ENCODE measurements around the gene CLDND1. TPM values are rescaled to one million over a fixed set of nuclear protein-coding genes. Genes with fewer than 3 reads are reported as not detected.

Gene CLDND1
- total RNA-seq, 4 donors from 2014 or later = 105 to 202 (median 162) TPM

DNA sequence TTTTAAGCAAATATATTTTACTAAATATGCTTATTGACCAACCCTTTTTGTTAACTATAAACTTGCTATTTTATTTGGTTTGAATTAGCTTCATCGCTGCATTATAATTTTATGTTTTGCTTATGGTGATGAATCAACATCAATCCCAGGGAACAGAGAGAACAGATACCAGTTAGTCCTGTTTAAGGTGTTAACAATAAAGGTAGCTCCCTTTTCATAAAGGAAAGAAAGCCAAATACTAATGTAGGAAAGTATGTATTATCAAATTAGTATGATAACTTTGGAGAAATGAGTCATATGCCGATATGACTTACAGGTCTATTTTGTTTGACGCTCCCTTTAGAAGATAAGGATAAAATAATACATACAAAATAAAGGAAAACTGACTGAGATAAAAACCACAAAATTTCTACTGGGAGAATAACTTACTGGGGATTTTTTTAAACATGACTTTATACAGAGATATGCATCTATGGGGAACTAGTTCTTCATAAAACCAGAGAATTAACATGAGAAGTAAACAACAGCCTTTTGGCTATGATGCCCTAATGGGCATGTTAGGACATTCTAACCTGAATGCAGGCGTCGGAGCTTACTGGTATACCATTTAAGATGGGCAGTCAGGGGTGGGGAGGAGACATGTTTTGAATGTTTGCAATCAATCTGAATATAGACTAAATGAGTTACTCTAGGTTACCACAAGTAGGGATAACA is 20.7 kb downstream of the CLDND1 start:
- WGBS, 2 donors (ENCODE audit: low coverage in 1 of 2) = 92% methylated on average over 5 of the region's 5 CpGs
- Histone ChIP-seq H3K27ac (no peak overlapping the region), H3K4me3 (no peak overlapping the region), H3K36me3 (no peaks in the 10 kb centered on the region), H3K27me3 (no peaks in the 10 kb centered on the region), H3K9me3 (no peaks in the 10 kb centered on the region), H3K4me1 (no peaks in the 10 kb centered on the region)
- in situ Hi-C loops (cut with MboI; ENCODE audit: low pct_ligation_motif_present in 1 of 4, low pct_unique_long_range_greater_than_20kb in 1 of 4, low sequenced_read_pairs in 3 of 4) (no loop called here), intact Hi-C loops (cut with DNase I; ENCODE audit: low total_unique reads) (no loop called here)
- no peak for DNase-seq
- TF ChIP-seq EP300 (IDR thresholded peaks at IDR 0.05; ENCODE audit: low read depth) (no peak), POLR2A (IDR thresholded peaks at IDR 0.05) (no peak), POLR2AphosphoS5 (IDR thresholded peaks at IDR 0.05) (no peak)
- TF ChIP-seq, protein P1, sequence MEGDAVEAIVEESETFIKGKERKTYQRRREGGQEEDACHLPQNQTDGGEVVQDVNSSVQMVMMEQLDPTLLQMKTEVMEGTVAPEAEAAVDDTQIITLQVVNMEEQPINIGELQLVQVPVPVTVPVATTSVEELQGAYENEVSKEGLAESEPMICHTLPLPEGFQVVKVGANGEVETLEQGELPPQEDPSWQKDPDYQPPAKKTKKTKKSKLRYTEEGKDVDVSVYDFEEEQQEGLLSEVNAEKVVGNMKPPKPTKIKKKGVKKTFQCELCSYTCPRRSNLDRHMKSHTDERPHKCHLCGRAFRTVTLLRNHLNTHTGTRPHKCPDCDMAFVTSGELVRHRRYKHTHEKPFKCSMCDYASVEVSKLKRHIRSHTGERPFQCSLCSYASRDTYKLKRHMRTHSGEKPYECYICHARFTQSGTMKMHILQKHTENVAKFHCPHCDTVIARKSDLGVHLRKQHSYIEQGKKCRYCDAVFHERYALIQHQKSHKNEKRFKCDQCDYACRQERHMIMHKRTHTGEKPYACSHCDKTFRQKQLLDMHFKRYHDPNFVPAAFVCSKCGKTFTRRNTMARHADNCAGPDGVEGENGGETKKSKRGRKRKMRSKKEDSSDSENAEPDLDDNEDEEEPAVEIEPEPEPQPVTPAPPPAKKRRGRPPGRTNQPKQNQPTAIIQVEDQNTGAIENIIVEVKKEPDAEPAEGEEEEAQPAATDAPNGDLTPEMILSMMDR (IDR thresholded peaks at IDR 0.05) = no peak

DNA sequence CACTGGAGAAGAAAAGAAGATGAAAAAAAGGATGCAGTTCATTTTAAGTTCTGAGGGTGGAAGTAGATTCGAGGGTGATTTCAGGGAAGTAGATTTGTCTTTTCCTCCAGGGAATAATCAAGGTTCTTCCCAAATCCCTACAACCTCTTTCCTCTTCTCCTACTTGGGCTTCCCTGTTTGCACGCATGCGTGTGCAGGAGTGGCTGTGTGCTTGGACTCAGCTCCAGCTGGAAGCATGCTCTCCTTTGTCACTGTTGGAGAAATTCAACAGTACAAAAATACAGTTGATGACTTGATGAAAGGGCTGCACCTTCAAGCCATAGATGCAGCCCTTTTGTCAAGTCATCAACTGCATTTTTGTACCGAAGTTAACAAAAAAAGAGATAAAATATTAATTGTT is 21.4 kb downstream of the CLDND1 start:
- in situ Hi-C loops (cut with MboI; ENCODE audit: low pct_ligation_motif_present in 1 of 4, low pct_unique_long_range_greater_than_20kb in 1 of 4, low sequenced_read_pairs in 3 of 4) = no loop called here
- no peak for DNase-seq
- H3K27ac ChIP-seq = no peak overlapping the region
- TF ChIP-seq POLR2AphosphoS5 (IDR thresholded peaks at IDR 0.05) = no peak
- TF ChIP-seq, protein P1 (IDR thresholded peaks at IDR 0.05) = no peak
- no peak for TF ChIP-seq EP300 (IDR thresholded peaks at IDR 0.05; ENCODE audit: low read depth)
- TF ChIP-seq POLR2A (IDR thresholded peaks at IDR 0.05) = no peak
- WGBS, 2 donors (ENCODE audit: low coverage in 1 of 2) = 83 to 91% methylated on average over 4 of the region's 4 CpGs
- intact Hi-C loops (cut with DNase I; ENCODE audit: low total_unique reads) = no loop called here
- no peak overlapping the region for H3K4me3 ChIP-seq
- no peaks in the 10 kb centered on the region for H3K9me3 ChIP-seq
- no peaks in the 10 kb centered on the region for H3K36me3 ChIP-seq
- H3K27me3 ChIP-seq = no peaks in the 10 kb centered on the region
- no peaks in the 10 kb centered on the region for H3K4me1 ChIP-seq

DNA sequence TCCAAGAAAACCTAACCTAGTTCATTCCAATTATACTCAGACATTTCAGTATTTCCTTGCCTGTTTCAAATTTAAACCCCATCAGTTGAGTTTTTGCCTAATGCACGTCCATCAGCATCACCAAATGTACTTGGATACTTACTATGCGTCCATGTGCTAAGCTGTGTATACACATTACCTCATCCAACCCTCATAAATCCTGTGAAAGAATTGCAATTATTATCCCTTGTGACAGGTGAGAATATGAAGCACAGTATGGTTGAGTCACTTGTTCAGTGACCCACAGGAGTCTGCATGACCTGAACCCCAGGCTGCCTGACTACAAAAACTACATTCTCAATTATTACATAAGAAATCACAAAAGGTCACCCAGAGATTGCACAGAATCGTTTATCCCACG is 22.7 kb downstream of the CLDND1 start:
- no peaks in the 10 kb centered on the region for H3K9me3 ChIP-seq
- DNase-seq = no peak
- H3K27ac ChIP-seq = no peak overlapping the region
- in situ Hi-C loops (cut with MboI; ENCODE audit: low pct_ligation_motif_present in 1 of 4, low pct_unique_long_range_greater_than_20kb in 1 of 4, low sequenced_read_pairs in 3 of 4) = no loop called here
- no peaks in the 10 kb centered on the region for H3K27me3 ChIP-seq
- TF ChIP-seq, protein P1 (IDR thresholded peaks at IDR 0.05) = no peak
- TF ChIP-seq EP300 (IDR thresholded peaks at IDR 0.05; ENCODE audit: low read depth) (no peak), POLR2A (IDR thresholded peaks at IDR 0.05) (no peak)
- no peaks in the 10 kb centered on the region for H3K4me1 ChIP-seq
- no peaks in the 10 kb centered on the region for H3K36me3 ChIP-seq
- no peak overlapping the region for H3K4me3 ChIP-seq
- intact Hi-C loops (cut with DNase I; ENCODE audit: low total_unique reads) = no loop called here
- 58 to 75% methylated on average over 4 of the region's 4 CpGs for WGBS, 2 donors (ENCODE audit: low coverage in 1 of 2)

GRCh38 chr3:98497381-98497780 is 25.3 kb downstream of the CLDND1 start, which contains the start of gene OR5K2:
TSS of gene OR5K2 (plus strand) at chr3:98497681. CDS start at chr3:98497681, 0 bp downstream.
- H3K27me3 ChIP-seq = no peaks in the 10 kb centered on the region
- no peaks in the 10 kb centered on the region for H3K9me3 ChIP-seq
- intact Hi-C loops (cut with DNase I; ENCODE audit: low total_unique reads) (no loop called here), in situ Hi-C loops (cut with MboI; ENCODE audit: low pct_ligation_motif_present in 1 of 4, low pct_unique_long_range_greater_than_20kb in 1 of 4, low sequenced_read_pairs in 3 of 4) (no loop called here)
- no peak within 1 kb of the TSS for H3K27ac ChIP-seq
- TF ChIP-seq POLR2A (IDR thresholded peaks at IDR 0.05) (no peak), EP300 (IDR thresholded peaks at IDR 0.05; ENCODE audit: low read depth) (no peak), POLR2AphosphoS5 (IDR thresholded peaks at IDR 0.05) (no peak)
- TF ChIP-seq, protein P1 (IDR thresholded peaks at IDR 0.05) = no peak
- H3K36me3 ChIP-seq = no peaks in the 10 kb centered on the region
- 79 to 88% methylated on average over 2 of the region's 2 CpGs for WGBS, 2 donors (ENCODE audit: low coverage in 1 of 2)
- DNase-seq = no peak
- no peak within 1 kb of the TSS for H3K4me3 ChIP-seq
- H3K4me1 ChIP-seq = no peaks in the 10 kb centered on the region

Data from transverse colon (tissue), 4 donors.